NCI-H1694 (cell line): ENCODE measurements around the gene TBC1D16.

ENCODE experiments used
- DNase-seq: peaks from one replicate; lab custom pipeline; 2025; lab: John Stamatoyannopoulos, UW

TBC1D16 gene, protein sequence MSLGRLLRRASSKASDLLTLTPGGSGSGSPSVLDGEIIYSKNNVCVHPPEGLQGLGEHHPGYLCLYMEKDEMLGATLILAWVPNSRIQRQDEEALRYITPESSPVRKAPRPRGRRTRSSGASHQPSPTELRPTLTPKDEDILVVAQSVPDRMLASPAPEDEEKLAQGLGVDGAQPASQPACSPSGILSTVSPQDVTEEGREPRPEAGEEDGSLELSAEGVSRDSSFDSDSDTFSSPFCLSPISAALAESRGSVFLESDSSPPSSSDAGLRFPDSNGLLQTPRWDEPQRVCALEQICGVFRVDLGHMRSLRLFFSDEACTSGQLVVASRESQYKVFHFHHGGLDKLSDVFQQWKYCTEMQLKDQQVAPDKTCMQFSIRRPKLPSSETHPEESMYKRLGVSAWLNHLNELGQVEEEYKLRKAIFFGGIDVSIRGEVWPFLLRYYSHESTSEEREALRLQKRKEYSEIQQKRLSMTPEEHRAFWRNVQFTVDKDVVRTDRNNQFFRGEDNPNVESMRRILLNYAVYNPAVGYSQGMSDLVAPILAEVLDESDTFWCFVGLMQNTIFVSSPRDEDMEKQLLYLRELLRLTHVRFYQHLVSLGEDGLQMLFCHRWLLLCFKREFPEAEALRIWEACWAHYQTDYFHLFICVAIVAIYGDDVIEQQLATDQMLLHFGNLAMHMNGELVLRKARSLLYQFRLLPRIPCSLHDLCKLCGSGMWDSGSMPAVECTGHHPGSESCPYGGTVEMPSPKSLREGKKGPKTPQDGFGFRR

DNA sequence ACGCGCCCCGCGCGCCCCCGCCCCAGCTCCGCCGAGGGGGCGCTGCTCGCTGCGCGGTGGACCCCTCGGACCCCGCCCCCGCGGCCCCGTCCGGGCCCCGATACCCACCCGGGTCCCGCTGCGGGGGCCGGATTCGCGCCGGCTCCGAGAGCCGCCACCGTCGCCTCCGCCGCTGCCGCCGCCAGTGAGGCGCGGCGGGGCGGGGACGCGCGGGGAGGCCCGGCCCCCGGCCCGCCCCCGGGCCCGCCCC, at the start of gene TBC1D16:
TSS of gene TBC1D16 (minus strand) at position 186 of the 250 bp plus-strand sequence. CDS start 22,325 bp downstream, outside the sequence.
- no peak for DNase-seq

DNA sequence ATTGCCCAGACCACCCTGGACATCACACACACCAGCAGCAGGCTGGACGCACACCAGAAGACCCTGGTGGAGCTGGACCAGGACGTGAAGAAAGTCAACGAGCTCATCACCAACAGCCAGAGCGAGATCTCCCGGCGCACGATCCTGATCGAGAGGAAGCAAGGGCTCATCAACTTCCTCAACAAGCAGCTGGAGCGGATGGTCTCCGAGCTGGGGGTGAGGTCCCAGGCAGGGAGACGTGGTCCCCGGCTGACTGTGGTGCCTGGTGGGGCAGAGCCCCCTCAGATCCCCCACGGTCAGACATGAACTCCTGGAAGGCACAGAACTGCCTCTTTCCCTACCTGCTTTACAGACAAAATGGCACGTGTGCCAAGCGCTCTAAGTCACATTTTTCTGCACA, 49.1 kb upstream of the TBC1D16 start:
- no peak for DNase-seq

DNA sequence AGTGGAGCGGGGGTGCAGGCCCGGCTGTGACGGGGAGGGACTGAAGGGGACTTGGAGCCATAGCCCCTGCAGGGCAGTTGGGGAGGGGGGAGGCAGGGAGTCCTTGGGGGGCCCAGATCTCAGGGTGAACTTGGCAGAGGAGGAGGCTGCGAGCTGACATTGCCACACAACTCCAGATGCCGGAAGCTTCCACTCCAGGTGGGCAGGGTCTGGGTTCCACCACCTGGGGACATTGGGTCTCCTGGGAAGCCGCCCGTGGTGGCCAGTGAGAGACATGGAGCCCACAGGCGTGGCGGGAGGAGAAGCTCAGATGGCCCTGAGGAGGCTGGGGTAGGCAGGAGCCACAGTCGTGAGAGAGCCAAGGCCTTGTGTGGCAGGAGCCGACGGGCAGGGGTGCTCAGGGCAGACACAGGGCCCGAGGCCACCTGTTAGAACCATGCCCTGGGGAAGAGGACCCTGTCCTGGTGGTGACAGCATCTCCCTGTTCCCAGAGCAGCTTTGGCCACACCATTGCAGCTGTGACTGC, 47.5 kb upstream of the TBC1D16 start:
- DNase-seq, result no peak

DNA sequence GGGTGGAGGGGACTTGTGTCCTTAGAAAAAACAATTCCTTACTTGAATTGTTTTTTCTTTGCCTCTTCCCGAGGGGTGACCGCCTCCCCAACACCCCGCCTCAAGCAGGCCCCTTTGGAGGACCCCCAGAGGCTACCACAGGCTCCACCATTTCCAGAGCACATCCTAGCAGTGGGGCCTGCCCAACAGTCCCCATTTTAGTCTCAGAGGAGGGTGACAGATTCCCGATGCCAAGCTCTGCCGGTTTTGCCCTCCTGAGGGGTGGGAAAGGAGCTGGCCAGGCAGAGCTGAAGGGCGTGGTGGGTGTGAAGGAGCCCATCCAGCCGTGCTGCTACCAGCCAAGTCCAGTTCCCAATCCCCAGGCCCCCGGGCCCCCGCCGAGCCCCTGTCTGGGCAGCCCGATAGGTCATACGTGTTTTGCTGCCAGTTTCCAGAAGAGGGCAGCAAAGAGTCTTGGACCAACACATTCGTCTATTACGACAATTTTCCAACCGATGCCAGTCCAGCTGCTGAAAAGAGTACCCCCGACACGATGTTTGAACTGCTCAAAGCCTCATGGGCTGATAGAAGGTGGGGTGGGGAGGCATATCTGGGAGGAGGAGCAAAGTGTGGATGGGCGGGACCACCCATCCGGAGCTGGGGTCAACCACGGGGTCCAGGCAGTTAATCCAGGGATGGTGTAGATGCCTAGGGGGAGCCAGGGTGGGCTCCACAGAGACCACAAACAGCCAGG, 46.9 kb upstream of the TBC1D16 start:
- peak; percentile 88 for DNase-seq

DNA sequence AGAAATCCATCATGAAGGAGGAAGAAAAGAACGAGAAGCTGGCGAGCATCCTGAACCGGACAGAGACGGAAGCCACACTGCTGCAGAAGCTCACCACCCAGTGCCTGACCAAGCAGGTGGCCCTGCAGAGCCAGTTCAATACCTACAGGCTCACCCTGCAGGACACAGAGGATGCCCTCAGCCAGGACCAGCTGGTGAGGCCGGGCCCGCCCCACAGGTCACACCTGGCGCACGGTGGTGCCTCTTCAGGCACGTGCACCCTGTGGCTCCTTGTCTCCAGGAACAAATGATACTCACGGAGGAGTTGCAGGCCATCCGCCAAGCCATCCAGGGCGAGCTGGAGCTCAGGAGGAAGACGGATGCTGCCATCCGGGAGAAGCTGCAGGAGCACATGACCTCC, 45.9 kb upstream of the TBC1D16 start:
- no peak for DNase-seq

DNA sequence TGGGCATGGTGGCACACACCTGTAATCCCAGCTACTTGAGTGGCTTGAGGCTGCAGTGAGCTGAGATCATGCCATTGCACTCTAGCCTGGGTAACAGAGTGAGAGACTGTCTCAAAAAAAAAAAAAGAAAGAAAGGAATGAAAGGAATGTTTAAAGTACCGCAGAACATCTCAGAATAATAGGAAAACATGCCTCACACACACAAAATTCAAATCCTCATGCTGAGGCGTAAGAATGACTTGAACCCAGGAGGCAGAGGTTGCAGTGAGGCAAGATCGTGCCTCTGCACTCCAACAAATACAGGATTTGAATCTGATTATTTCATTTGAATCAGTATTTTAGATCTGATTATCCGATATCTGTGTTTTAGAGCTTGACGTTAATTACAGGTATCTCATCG, 44.4 kb upstream of the TBC1D16 start:
- DNase-seq, result no peak

DNA sequence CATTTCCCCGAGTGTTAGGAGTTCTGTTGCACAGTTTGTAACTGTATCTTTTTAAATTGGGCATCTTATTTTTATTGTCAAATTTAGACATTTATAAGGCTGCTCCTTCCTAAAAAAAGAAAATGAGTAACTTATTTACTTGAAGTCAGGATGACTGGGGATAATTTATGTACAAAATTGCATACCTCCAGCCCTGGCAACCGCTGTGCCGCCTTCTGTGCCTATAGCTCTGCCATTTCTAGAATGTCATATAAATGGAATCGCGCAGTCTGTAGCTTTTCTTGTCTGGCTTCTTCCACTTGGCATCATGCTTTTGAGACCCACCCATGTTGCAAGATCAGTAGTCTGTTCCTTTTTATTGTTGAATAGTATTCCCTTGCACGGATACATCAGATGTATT, 36.7 kb upstream of the TBC1D16 start:
- no peak for DNase-seq

DNA sequence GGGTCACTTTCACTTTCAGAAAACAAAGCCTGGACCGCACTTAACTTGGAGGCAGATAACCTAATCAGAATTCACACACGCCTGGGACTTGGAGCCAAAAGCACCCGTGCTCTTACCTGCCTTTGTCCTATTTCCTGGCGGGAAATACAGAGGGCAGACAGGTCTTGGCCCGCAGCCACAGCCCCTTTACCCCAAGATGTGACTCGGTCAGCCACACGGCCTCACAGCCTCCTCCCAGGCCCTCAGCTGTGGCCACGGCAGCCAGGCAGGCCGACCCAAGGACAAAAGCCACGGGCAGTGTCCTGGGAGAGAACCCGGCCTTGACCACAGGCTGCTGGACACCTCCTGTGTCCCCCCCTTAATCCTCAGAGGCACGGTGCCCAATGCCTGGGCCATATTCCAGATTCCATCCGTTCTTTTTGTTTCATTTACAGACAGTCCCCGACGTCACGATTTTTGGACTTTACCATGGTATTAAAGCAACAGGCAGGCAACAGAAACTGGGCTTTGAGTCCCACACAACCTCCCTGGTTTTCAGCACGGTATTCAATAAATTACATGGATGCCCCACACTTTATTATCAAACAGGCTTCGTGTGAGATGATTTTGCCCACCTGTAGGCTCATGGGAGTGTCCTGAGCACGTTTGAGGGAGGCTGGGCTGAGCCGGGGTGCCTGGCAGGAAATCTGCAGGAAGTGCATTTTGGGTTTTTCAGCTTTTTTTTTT, 35.6 kb upstream of the TBC1D16 start:
- no peak for DNase-seq

DNA sequence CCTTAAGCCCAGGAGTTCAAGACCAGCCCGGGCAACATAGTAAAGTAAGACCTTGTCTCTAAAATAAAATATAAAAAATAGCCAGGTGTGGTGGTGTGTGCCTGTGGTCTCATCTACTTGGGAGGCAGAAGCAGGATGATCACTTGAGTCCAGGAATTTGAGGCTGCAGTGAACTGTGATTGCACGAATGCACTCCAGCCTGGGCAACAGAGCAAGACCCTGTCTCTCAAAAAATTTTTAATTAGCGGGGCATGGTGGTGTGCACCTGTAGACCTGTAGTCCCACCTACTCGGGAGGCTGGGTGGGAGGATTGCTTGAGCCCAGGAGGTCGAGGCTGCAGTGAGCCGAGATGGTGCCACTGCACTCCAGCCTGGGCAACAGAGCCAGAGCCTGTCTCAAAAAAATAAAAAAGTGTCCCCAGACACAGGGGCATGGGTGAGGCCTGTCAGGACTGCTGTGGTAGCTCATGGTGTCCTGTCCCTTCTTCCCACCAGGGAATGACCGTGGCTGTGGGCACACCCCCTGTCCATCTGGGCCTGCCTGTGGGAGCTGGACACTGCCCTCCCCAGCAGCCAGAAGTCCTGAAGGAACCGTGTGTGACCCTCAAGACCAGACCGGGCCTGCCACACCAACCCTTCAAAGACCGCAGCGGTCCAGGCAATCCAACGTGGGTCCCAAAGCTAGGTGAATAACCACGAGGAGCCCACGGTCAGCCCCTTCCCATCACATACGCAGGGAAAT, 34.9 kb upstream of the TBC1D16 start:
- DNase-seq, result no peak

DNA sequence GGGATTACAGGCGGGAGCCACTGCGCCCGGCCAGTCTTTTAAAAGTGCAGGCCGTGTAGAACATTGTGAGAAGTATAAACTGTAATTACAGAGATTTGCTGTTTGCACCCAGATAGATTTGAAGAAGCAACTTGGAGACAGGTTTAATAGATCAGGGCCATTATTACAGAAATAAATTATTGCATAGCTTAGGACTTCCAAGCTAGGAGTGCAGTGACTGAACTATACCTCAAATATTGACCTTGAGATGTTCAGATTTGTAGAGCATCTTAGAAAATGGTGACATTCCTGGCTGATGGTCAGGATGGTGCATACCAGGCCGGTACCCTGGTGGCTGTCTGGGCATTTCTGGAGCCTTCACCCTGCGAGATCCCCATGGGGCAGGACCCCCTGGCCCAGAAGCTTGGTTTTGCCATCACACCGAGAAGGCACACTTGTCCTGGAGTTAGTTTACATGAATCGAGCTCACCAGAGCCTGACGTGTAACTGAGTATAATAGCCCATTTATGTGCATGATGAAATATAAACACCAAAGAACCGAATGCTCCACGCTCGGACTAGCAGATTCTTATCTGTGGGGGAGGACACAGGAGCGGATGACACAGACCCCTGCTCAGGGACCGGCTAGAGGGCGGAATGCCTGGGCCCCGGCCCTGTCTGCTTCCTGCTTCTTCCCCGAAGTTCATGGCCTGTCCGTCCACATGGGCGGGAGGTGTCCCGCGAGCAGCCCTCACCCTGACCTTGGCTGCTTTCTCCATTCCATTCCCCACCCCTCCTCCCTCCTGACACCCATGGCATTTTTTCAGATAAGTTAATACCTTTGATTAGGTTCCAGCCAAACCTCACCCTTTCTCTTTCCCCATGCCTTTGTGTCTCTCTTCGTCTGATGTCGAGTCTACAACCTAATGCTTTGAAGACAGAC, 32.9 kb upstream of the TBC1D16 start:
- DNase-seq, result no peak

DNA sequence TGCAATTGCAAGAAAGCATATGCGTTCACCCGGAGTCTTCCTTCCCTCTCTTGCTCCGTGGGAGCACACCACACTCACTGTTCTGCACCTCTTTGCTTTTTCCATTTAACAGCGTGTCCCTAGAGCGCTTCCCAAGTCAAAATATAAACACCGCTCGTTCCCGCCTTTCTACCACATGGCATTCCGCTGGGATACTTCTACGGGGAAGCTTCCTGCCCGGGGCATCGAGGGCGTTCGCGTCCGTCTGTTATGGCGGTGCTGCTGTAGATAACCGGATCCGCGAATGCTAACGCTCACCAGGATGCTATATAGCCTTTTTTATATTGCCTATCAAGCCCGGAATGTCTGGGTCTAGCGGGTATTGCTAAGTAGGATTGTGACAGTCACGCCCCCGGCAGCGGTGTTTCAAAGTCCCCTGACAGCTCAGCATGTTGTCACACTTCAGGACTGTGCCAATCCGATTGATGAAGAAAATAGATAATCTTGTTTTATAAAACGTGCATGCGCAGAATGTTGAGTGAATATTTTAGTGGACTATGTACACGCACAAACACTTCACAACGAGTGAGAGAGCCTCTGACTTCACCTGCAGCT, 31.8 kb upstream of the TBC1D16 start:
- DNase-seq, result no peak

DNA sequence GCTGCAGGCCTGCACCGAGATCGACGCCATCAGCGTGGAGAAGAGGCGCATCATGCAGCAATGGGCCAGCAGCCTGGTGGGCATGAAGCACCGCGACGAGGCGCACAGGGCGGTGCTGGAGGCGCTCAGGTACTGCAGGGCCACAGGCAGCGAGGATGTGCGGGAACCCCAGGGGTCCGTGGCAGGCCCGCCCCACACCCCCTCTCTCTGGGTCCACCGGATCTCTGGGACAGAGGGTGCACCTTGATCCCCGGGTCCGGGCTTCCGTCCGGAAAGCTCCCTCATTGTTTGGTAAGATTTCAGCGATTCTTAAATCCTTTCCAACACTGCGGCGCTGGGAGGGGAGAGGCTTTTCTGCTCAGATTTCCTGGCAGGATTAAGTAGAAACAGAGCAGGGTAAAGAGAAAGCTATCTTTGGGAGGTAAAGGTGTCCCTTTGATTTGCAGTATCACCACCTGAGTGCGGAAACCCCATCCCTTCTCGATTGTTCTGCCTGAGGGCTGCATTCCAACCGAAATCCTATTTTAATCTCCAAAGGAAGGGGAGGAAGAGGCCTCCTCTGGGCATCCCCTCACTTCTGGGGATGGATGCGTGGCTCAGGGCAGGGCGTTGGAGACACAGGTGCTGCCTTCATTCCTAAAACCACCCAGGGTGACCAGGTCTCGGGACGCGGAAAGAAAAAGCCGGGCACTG, 30.0 kb upstream of the TBC1D16 start:
- DNase-seq, result no peak

DNA sequence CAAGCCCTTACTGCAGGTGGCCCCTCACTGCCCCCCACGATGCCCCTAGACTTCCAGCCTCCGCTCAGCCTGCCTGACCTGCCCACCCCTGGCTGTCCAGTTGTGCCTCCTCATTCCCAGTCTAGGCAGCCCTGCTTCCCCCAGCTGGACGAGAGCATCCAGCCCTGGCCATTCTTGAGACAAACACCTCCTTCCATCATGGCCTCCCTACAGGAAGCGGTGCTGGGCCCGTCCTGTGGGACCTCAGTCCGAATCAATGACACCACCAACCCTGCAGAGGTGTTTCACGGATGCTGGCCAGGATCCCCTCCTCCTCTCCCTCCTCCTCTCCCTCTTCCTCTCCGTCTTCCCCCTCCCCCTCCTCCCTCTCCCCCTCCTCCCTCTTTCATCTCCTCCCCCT, 29.0 kb upstream of the TBC1D16 start:
- DNase-seq, result no peak

DNA sequence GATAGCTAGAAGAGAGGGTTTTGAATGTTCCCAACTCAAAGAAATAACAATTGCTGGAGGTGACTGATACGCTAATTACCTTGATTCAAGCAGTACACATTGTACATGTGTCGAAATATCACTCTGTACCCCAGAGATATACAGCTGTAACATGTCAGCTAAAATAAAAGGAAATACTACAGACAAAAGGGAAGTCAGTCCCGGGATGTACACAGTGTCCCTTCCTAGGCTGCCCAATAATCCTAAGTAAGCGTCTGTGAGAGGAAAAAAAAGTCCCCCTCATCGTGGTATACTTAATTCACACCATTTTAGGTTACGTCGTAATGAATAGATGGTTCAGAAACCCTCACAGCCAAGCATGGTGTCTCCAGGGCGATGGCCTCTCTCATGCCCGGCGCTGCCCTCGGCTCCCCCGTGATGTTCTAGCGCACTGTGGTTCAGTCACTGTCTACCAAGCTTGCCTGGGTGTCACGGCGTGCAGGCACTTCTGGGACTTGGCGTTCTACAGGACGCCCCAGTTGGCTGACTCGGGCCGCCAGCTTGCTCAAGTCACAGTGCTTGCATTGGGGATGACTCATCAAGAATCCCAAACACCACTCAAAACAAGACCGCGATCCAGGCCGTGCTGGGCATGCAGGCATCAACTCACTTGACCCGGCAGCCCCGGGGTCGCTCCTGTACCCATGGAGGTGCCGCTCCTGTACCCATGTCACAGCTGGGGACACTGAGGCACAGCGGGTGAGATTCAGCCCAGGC, 28.3 kb upstream of the TBC1D16 start:
- no peak for DNase-seq

DNA sequence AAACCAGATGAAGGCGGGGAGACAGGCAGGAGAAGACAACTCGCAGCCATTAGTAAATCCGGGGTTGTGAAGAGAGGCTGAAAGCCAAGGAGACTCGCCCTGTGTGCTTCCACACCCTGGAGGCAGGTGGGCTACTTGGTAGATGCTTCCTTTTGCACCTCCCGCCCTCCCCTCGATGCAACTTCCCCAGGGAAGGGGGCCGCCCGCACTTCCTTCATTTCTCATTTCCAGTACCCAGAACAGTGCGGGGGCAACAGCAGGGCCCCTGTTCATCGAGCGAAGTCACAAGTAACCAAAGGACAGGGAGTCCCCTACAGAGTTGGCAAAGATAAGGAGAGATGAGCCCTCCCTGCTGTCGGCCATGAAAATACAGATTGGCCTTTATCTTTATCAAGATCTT, 25.7 kb upstream of the TBC1D16 start:
- no peak for DNase-seq

DNA sequence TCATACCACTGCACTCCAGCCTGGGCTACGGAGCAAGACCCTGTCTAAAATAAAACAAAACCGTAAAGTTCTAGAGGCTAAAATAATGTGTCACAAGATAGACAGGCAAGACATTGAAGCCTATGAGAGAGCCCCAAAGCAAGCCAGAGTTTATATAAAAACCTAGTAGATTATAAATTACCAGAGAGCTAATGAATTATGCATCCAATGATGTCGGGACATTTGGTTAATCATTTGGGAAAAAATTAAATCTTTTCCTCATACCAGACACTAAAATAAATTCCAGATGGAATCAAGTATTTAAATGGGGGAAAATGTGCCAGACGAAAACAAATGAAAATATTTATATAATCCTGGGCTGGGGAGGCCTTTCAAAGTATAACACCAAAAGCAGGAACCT, 25.0 kb upstream of the TBC1D16 start:
- no peak for DNase-seq

DNA sequence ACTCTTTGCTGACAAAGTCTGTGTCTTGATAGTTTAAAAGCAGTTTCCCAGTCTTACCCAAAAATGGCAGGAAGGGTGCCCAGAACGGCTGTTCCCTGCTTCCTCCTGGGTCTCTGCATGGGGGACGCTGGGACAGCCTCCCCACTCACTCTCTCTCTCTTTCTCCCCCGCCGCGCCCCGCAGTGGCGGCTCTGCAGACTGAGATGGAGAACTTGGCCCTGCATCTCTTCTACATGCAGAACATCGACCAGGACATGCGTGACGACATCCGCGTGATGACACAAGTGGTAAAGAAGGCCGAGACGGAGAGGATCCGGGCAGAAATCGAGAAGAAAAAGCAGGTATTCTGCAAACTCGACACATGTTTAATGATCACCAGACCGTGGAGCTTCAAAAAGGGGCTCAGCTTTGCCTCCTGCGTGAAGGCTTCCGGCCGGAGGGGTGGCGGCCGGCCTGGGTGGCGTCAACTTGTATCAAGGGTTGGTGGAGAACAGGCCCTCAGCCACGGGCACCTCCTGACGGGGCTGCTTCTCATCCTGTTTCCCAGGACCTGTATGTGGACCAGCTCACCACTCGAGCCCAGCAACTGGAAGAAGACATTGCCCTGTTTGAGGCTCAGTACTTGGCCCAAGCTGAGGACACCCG, 22.8 kb upstream of the TBC1D16 start:
- no peak for DNase-seq

DNA sequence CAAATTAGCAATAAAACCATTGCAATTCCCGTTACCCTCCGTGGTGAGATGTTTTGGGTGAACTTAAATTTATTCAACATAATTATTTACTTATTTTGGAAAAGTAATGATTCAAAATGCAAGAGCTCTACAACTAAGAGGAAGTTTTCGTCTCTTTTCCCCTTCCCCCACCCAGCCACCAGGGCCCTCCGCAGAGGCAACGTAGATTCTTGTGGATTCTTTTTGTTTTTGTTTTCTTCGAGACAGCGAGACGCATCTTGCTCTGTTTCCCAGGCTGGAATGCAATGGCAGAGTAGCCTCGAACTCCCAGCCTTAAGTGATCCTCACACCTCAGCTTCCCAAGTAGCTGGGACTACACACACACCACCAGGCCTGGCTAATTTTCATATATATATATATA, 19.9 kb upstream of the TBC1D16 start:
- DNase-seq, result no peak
